Fibroblast of upper back skin (primary cell): ENCODE measurements around the gene MCL1.
"Not testable (repeated sequence)": the region's sequence is repeated elsewhere in the genome, so short reads cannot be mapped to it uniquely, and the experiment has no call there.

Experiments
- DNase-seq: peaks from one replicate; pipeline ENCODE4 v3.0.0-alpha.2; 2013

MCL1 gene

DNA sequence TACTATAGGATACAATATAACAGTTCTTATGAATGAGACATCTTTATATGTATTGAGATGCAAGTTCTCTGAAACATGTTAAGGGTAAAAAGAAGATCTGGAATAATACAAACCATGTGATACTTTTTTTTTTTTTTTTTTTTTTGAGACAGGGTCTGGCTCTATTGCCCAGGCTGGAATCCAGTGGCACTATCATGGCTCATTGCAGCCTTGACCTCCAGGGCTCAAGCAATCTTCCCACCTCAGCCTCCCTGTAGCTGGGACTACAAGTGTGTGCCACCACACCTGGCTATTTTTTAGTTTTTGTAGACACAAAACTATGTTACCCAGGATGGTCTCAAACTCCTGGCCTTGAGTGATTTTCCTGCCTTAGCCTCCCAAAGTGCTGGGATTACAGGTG lies 22.1 kb upstream of the MCL1 start:
- no peak for DNase-seq

DNA sequence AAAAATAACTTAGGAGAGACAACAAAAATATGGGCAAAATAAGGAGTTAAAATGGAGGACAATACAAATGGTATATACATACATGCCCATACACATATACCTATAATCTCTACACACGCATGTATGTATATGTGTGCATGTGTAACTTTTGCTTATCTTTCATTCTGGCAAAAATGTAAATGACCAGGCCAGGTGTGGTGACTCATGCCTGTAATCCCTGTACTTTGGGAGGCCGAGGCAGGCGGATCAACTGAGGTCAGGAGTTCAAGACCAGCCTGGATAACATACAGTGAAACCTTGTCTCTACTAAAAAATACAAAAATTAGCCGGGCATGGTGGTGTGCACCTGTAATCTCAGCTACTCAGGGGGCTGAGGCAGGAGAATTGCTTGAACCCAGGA lies 18.9 kb upstream of the MCL1 start:
- not testable (repeated sequence) for DNase-seq

DNA sequence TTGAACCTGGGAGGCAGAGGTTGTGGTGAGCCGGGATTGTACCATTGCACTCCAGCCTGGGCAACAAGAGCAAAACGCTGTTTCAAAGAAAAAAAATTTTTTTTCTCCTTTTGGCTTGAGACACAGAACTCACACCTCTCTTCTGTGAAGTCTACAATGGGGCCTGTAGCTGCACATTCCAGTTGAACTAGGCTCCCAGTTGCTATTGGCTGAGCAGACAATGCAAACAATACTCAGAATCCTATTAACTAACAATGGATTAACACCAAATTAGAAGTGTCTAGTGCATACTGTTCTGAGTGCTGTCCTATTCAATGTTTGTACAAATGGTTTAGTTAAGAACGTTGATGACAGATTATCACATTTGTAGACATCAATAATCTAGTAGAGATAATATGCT lies 17.6 kb upstream of the MCL1 start:
- DNase-seq, result no peak

DNA sequence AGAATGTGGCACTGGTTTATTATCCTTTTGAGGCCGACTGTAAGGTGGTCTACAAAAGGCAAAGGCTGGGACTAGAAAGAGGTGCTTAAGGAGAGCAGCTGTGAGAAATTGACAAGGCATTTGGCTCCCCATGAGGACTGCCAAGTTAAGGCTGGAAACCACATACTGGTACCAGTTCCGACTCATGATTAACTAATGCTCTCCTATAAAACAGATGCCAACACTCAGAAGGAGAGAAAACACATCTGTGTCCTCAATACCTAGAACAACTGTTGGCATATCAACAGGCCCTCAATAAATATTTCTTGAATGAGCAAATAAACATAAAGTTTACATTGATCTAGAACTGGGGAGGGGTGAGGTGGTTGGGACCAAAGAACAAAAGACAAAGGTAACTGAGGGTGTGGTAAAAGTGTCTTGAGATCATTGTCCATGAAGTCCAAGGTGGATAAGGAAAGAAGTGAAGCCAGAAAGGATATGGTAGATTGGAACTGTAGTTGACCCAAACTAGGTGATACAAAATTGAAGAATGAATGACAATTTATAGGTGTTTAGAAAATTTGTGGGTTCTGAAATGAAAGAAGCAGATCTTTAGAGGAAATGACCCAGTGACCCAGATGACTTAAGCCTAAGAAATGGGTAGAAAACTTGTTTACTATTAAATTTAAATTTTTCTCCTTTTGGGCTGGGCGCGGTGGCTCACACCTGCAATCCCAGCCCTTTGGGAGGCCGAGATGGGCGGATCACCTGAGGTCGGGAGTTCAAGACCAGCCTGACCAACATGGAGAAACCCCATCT lies 16.9 kb upstream of the MCL1 start:
- no peak for DNase-seq

DNA sequence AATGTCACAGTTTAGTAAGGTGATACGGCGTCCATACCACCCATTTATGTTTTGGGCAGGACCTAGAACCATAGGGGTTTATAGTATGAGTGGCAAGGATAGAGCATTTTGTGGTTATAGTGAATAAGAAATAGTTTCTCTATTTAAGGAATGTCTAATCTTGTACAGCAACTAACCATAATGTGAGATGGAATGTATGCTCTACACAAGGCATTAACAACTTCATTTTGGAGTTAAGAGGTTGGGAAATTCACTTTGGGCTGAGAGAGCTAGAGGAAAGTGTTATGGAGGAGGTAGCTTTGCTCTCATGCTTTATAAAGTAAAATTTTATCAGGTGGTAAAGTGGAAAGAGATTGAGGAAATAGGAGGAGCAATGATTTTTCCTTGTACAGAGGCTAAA lies 3.0 kb upstream of the MCL1 start:
- DNase-seq, result peak; percentile 54

DNA sequence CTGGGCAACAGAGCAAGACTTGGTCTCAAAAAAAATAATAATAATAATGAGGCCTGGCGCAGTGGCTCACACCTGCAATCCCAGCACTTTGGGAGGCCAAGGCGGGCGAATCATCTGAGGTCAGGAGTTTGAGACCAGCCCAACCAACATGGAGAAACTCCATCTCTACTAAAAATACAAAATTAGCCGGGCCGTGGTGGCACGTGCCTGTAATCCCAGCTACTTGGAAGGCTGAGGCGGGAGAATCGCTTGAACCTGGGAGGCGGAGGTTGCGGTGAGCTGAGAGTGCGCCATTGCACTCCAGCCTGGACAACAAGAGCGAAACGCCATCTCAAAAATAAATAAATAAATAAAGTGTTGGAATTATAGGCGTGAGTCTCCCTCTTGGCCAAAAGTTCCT lies 2.6 kb upstream of the MCL1 start:
- DNase-seq, result not testable (repeated sequence)

DNA sequence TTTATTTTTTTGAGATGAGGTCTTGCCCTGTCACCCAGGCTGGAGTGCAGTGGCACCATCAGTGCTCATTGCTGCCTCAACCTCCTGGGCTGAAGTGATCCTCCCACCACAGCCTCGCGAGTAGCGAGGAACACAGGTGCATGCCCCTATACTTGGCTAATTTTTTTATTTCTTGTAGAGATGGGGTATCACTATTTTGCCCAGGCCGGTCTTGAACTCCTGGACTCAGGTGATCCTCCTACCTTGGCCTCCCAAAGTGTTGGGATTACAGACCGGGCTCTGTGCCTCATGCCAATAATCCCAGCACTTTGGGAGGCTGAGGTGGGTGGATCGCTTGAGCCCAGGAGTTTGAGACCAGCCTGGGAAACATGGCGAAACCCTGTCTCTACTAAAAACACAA lies 2.0 kb upstream of the MCL1 start:
- not testable (repeated sequence) for DNase-seq

DNA sequence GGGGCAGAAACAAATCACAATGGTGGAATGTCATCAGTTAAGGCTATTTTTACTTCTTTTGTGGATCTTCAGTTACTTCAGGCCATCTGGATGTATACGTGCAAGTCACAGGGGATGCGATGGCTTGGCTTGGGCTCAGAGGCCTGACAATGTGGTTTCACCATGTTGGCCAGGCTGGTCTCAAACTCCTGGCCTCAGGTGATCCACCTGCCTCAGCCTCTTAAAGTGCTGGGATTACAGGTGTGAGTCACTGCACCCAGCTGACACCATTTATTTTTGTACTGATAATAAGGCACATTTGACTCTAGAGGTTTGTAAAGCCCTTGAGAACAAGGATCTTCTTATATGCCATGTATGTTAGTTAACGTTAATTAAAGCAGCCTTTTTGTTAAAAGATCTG lies 1.6 kb upstream of the MCL1 start:
- not testable (repeated sequence) for DNase-seq

DNA sequence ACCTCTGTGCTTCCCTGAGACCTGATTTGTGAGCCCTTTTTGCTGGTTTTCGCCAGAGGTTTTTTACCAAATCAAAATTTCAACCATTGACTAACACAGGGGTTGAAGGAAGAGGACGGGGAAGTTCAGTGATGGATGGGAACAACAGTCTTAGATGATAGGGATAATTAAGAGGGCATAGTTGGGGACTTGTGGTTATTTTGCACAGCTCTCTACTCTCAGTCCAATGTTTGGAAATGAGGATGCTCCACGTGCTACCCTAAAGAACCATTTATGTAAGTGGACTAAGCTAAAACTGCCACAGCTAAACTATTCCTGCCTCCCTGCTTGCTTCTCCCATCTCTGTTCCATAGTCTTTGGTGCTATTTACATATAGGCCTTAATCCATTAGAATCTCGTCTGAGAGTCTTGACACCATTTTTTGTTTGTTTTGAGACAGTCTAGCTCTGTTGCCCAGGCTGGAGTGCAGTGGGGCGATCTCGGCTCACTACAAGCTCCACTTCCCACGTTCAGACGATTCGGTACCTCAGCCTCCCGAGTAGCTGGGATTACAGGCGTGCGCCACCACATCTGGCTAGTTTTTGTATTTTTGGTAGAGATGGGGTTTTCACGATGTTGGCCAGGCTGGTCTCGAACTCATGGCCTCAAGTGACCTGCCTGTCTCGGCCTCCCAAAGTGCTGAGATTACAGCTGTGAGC lies 684 bp upstream of the MCL1 start:
- DNase-seq, result no peak

DNA sequence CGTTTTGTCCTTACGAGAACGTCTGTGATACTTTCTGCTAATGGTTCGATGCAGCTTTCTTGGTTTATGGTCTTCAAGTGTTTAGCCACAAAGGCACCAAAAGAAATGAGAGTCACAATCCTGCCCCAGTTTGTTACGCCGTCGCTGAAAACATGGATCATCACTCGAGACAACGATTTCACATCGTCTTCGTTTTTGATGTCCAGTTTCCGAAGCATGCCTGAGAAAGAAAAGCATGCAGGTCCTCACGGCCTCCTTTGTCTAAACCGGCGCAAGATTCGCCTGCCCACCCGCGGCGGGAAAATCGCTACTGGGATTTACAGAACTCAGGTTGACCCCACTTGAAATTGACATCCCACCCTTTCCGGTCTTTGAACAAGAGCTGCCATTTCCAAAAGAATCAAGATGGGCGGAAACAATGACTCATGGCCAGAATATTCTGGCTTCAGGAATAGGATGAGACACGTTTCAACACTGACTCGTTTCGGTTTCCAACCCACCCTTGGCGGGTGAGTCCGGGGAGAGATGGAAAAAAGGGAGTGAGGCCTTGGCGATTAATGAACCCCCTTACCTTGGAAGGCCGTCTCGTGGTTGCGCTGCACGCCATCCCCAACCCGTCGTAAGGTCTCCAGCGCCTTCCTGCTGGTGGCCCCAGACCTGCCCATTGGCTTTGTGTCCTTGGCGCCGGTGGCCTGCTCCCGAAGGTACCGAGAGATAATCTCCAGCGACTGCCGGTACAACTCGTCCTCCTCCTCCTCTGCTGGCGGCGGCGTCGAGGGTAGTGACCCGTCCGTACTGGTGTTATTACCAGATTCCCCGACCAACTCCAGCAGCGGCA lies 919 bp downstream of the MCL1 start:
- peak; percentile 95 for DNase-seq

DNA sequence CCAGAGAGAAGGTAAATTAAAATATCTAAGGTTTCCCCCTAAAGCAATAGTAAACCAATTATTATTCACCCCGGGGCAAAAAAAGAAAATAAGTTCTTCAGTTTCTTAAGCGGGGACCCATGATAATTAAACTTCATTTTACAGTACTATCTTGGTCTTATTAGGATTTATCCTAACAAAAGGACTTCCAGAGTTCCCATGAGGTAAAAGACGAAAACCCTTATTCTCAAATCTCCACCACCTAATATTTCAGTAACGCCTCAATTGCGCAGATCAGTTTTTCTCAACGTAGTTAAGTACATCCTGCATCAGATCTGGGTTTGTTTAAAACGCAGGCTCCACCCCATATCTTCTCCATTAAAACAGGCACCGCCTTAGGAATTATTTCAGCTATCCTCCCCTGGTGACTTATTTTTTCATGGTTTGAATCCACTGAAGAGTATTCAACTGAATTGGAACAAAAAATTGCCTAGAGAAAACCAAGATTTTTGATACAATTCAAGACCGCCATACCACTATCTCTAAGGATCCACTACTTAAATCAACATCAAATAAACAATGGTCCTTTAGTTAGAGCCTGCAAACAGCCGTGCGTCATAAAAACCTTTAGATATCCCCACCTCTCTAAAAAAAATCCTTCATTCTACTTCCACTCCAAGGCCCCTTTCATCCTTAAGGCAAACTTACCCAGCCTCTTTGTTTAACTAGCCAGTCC lies 1.7 kb downstream of the MCL1 start:
- no peak for DNase-seq

DNA sequence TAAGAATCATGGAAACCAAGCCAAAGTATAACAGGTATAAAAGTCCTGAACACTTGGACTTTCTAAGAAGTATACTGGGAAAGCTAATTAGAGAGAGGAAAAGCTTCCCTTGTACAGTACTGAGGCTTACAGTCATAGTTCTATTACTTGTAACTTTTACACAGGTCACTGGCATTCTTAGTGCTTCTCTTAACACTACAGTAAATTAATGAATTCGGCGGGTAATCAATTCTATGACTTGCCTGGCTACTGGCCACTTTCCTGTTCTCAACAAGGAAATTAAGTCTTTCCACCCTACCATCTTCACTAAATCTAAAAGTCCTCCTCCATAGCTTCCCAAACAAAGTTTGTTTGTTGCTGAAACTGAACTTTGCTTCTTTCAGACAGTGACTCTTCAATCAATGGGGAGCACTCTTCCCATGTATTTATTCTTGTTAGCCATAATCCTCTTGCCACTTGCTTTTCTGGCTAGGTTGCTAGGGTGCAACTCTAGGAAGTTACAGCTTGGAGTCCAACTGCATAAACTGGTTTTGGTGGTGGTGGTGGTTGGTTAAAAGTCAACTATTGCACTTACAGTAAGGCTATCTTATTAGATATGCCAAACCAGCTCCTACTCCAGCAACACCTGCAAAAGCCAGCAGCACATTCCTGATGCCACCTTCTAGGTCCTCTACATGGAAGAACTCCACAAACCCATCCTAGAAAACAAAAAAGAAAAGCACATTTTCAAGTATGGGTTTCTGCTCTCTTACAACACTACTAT lies 2.4 kb downstream of the MCL1 start:
- no peak for DNase-seq

DNA sequence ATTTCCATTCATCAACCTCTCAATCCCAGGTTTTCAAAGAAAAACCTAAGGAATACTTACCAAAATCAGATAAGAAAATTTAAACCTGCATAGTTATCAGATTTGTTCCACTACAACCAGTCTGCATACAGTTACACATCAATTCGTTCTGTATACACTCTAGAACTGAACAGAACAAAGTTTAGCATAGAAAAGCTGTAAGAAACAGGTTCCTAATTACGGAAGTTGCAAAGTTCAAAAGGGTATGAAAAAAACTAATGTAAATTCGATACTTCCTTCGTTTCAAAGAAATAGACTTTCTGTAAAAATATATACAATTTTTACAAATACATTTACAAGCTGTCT lies 3.1 kb downstream of the MCL1 start:
- no peak for DNase-seq

DNA sequence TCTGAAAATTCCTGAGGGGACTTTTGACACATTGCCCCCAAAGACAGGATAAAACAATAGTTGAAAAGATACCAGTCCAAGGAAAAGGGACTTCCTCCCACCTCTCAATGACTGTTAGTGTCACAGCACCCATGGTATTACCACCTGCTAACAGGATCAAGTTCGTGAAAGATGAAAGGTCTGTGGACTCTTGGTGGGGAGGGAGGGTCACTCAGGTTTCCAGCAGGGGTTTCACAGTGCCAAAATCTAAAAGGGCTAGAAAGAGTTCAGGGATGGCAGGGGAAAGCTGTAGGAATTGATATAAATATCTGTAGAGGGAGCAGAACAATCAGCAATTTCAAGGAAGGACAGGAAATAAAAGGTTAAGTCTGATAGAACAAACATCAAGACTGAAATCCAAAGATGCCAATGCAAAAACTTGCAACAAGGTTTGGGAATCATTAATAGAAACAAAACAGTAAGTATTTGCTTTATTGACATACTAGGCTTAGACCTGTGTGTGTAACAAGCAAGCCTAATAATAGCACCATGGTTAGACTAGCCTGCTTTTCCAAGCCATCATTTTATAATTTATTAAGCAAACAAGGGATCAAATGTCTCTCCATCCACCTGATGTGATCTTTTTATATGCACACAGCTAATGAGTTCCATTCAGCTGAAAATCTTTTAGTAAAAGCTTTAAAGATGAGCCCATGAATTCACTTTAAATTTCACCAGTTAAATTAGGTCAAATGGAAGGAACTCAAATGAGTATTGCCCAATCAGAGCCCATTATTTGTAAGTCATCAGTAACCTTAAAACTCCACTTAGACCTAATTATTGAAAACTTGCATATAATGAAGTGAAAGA lies 3.7 kb downstream of the MCL1 start:
- no peak for DNase-seq

DNA sequence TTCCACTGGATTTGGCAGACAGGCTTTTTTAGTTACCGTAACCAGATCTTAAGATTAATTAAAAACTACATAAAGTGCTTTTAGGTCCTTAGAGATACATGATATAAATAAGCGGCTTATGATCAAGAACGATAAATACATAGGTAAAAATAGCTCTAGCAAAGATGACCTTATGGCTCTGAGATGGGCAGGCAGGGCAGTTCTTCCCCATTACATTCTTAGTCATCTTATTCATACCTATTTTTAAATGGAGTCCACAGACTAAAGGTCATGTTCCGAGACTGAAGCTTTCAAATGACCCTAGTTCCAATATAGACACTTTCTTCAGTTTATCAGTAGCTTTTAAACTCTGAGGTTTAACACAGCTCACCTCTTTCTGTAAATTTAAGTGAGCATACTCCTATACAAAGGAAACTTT lies 4.3 kb downstream of the MCL1 start:
- no peak for DNase-seq

DNA sequence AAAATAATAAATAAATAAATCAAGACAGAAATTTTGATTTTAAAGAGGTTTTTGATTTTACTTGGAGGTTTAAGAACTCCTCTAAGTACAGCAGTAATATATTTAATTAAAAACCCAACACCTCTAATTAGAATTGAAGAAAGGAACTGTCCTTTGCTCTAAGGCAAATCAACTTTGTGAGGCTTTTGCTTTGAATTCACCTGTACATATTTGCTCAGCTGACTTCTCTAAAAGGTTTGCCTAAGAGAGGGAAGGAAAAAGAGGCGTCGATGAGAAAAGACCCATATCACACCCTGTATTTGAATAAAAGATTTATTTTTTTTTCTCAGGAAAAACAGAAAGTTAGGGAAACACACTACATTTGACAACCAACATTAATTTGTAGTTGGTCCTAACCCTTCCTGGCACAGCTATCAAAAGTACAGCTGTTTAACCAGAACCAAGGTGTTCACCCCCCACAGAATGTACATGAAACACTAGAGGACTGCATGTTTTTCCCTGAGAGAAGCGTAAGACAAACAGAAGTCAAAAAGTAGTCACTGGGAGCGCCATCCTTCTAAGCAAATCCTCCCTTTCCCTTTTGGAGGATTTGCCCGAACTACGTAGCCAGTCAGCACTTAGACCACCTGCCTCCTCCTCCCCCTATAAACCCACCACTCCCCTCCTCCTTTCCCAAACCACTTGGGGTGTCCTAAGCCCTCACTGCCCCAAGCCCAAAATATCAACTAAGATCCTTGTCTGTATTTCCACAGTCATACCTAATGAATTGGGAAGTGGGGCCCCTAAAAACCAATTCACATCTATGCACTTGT lies 4.9 kb downstream of the MCL1 start:
- DNase-seq, result no peak

DNA sequence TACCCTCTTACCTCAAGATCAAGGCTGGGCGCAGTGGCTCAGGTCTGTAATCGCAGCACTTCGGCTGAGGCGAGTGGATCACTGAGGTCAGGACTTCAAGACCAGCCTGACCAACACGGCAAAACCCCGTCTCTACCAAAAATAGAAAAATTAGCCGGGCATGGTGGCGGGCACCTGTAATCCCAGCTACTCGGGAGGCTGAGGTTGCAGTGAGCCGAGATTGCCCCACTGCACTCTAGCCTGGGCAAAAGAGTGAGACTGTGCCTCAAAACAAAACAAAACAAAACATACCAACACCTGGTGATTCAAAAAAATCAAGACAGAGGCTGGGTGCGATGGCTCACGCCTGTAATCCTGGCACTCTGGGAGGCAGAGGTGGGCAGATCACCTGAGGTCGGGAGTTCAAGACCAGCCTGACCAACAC lies 5.8 kb downstream of the MCL1 start:
- DNase-seq, result not testable (repeated sequence)

DNA sequence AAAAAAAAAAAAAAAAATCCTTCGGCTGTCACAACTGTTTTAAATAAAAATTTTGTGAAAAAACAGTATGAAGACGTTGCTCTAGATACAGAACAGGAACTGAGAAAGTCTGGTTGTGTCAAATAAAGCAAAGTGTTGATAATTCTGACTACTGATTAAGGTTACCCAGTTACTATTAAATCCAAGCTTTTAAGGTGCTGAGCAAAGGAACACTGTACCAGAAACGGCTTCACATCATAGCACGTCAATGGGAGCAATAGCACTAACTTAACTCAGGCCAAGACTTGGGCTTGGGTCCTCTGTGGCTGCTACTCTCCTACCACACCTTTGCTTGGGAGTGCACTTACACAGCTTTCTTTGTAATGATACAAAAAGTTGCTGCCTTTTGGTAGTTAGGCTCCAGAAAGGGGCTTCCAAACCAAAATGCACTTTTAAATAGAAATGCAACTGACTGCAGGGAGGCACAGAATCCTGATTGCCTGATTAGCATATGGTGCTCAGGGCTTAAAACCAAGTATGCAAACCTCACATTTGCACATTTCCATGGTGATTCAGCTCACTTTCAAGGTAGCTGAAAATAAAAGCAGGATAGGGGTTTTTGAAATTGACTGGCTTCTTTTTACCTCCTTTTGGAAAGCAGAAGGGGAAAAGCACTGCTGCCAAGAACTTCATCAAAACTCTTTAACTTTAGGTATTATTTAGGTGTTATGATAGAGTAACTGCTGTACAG lies 6.3 kb downstream of the MCL1 start:
- DNase-seq, result no peak

DNA sequence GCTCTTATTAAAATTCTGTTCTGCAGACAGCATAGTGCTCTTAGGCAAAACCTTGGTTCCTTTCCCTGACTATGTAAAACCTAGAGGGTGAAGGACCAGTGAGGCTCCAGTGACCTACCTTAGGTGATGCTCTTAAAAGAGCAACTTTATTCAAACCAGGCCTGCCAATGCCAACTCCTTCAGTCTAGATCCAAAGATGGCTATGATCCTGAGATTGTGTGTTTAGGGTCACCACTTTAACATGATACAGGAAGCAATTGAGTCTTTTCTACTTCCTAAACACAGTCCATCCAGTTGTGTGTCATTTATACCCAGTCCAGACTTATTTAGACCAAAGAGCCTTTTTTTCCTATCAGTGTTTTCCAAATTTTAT lies 10.8 kb downstream of the MCL1 start:
- DNase-seq, result no peak
